ENCODE data around the gene ABLIM2.

Gene ABLIM2

DNA sequence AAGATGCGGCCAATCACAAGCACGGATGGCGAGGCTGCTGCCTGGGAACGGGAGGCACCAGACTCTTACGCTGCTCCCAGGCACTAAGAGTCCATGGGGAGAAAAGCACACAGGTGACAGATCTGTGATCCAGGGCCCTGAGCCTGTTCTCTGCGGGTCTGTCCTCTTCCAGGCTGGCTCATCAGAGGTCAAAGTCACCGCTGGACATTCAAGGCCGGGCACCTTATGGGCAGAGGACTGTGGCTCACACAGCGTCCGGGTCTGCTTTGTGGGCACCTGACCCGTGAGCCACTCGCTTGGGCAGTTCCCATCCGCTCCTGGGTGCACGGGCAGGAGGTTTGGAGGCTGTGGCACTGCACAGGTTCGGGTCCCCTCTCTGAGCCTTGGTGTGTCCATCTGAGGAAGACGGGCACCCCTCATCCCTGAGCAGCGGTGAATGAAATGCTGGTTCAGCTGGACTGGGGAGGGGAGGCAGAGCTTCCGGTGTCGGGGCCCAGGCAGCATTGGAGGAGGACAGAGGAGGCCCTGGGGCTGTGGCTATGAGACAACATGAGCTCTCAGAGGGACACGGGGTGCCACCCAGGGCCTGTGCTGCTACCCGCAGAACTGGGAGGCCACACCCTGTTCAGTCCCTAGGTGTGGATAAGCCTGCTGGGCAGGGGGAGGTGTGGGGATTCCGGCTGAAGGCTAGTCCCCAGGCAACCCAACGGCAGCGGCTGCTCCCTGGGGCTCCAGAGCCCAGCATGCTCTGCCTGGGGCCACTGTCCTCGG, 157.7 kb downstream of the ABLIM2 start:
- Histone ChIP-seq H3K4me3 (replicated peaks; ENCODE audit: insufficient read depth, low read length) (no peak overlapping the region), H3K27me3 (ENCODE audit: insufficient read depth, poor library complexity, severe bottlenecking) (no peaks in the 10 kb centered on the region), H3K27ac (replicated peaks) (no peak overlapping the region)
- no peak for DNase-seq (ENCODE audit: low read depth in 1 of 2, low spot score in 1 of 2)
- no peak for TF ChIP-seq POLR2AphosphoS5 (IDR thresholded peaks at IDR 0.05; ENCODE audit: low read depth)
- no peak for TF ChIP-seq SPI1 (IDR thresholded peaks at IDR 0.05; ENCODE audit: borderline replicate concordance, low read depth)
- TF ChIP-seq, protein P1, sequence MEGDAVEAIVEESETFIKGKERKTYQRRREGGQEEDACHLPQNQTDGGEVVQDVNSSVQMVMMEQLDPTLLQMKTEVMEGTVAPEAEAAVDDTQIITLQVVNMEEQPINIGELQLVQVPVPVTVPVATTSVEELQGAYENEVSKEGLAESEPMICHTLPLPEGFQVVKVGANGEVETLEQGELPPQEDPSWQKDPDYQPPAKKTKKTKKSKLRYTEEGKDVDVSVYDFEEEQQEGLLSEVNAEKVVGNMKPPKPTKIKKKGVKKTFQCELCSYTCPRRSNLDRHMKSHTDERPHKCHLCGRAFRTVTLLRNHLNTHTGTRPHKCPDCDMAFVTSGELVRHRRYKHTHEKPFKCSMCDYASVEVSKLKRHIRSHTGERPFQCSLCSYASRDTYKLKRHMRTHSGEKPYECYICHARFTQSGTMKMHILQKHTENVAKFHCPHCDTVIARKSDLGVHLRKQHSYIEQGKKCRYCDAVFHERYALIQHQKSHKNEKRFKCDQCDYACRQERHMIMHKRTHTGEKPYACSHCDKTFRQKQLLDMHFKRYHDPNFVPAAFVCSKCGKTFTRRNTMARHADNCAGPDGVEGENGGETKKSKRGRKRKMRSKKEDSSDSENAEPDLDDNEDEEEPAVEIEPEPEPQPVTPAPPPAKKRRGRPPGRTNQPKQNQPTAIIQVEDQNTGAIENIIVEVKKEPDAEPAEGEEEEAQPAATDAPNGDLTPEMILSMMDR (IDR thresholded peaks at IDR 0.05; ENCODE audit: insufficient read depth, low read length), result no peak
- TF ChIP-seq, protein P2, sequence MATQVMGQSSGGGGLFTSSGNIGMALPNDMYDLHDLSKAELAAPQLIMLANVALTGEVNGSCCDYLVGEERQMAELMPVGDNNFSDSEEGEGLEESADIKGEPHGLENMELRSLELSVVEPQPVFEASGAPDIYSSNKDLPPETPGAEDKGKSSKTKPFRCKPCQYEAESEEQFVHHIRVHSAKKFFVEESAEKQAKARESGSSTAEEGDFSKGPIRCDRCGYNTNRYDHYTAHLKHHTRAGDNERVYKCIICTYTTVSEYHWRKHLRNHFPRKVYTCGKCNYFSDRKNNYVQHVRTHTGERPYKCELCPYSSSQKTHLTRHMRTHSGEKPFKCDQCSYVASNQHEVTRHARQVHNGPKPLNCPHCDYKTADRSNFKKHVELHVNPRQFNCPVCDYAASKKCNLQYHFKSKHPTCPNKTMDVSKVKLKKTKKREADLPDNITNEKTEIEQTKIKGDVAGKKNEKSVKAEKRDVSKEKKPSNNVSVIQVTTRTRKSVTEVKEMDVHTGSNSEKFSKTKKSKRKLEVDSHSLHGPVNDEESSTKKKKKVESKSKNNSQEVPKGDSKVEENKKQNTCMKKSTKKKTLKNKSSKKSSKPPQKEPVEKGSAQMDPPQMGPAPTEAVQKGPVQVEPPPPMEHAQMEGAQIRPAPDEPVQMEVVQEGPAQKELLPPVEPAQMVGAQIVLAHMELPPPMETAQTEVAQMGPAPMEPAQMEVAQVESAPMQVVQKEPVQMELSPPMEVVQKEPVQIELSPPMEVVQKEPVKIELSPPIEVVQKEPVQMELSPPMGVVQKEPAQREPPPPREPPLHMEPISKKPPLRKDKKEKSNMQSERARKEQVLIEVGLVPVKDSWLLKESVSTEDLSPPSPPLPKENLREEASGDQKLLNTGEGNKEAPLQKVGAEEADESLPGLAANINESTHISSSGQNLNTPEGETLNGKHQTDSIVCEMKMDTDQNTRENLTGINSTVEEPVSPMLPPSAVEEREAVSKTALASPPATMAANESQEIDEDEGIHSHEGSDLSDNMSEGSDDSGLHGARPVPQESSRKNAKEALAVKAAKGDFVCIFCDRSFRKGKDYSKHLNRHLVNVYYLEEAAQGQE (IDR thresholded peaks at IDR 0.05; ENCODE audit: insufficient replicate concordance, low read depth), result no peak
- TF ChIP-seq GABPA (IDR thresholded peaks at IDR 0.05; ENCODE audit: low read depth), result no peak

DNA sequence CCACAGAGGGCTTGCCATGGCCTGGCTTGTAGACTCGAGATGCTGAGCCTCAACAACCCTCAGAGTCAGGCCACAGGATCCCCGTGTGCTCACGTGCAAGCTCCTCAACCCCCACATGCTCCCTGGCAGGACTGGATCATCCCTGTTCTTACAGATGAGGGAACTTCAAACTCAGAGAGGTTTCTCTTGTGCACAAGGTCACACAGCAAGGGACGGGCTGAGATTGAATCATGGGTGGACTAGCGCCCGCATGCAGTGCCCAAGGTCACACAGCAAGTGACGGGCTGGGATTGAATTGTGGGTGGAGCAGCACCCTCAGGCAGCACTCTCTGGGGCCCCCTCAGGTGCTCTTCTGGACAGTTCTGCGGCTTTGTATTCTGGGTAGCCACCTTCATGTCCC, 158.4 kb downstream of the ABLIM2 start:
- Histone ChIP-seq H3K4me3 (replicated peaks; ENCODE audit: insufficient read depth, low read length) (no peak overlapping the region), H3K27ac (replicated peaks) (no peak overlapping the region), H3K27me3 (ENCODE audit: insufficient read depth, poor library complexity, severe bottlenecking) (no peaks in the 10 kb centered on the region)
- DNase-seq (ENCODE audit: low read depth in 1 of 2, low spot score in 1 of 2), result no peak
- TF ChIP-seq SPI1 (IDR thresholded peaks at IDR 0.05; ENCODE audit: borderline replicate concordance, low read depth) (no peak), GABPA (IDR thresholded peaks at IDR 0.05; ENCODE audit: low read depth) (no peak), POLR2AphosphoS5 (IDR thresholded peaks at IDR 0.05; ENCODE audit: low read depth) (no peak)
- TF ChIP-seq, protein P2 (IDR thresholded peaks at IDR 0.05; ENCODE audit: insufficient replicate concordance, low read depth), result no peak
- TF ChIP-seq, protein P1 (IDR thresholded peaks at IDR 0.05; ENCODE audit: insufficient read depth, low read length), result no peak

DNA sequence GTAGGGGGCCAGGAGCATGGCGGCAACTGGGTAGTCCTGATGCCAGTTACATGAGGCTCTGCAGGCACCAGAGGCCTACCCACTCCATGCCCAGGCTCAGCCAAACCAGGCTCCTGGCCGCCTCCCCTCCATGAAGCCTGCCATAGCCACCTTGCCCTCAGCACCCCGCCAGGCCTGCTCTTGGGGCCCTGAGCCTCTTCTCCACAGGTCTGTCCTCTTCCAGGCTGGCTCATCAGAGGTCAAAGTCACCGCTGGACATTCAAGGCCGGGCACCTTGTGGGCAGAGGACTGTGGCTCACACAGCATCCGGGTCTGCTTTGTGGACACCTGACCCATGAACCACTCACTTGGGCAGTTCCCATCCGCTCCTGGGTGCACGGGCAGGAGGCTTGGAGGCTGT, 158.9 kb downstream of the ABLIM2 start:
- H3K4me3 ChIP-seq (replicated peaks; ENCODE audit: insufficient read depth, low read length), result no peak overlapping the region
- TF ChIP-seq, protein P2 (IDR thresholded peaks at IDR 0.05; ENCODE audit: insufficient replicate concordance, low read depth), result no peak
- TF ChIP-seq, protein P1 (IDR thresholded peaks at IDR 0.05; ENCODE audit: insufficient read depth, low read length), result no peak
- TF ChIP-seq SPI1 (IDR thresholded peaks at IDR 0.05; ENCODE audit: borderline replicate concordance, low read depth), result no peak
- TF ChIP-seq POLR2AphosphoS5 (IDR thresholded peaks at IDR 0.05; ENCODE audit: low read depth), result no peak
- no peak for TF ChIP-seq GABPA (IDR thresholded peaks at IDR 0.05; ENCODE audit: low read depth)
- DNase-seq (ENCODE audit: low read depth in 1 of 2, low spot score in 1 of 2), result no peak
- H3K27me3 ChIP-seq (ENCODE audit: insufficient read depth, poor library complexity, severe bottlenecking), result no peaks in the 10 kb centered on the region
- no peak overlapping the region for H3K27ac ChIP-seq (replicated peaks)
